ENCODE results near the gene KRTAP4-9.
"Not testable (repeated sequence)": the region's sequence is repeated elsewhere in the genome, so short reads cannot be mapped to it uniquely, and the experiment has no call there.

The KRTAP4-9 gene

DNA sequence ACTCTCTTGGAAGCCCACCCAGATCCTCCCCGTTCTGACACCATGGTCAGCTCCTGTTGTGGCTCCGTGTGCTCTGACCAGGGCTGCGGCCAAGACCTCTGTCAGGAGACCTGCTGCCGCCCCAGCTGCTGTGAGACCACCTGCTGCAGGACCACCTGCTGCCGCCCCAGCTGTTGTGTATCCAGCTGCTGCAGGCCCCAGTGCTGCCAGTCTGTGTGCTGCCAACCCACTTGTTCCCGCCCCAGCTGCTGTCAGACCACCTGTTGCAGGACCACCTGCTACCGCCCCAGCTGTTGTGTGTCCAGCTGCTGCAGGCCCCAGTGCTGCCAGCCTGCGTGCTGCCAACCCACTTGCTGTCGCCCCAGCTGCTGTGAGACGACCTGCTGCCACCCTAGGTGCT, at the start of gene KRTAP4-9:
KRTAP4-9 (plus strand) TSS at position 43 of the 400 bp plus-strand sequence; CDS start at position 43, 0 bp downstream.
- H3K27ac ChIP-seq (ENCODE audit: low read length); H3K36me3 ChIP-seq (ENCODE audit: control insufficient read depth in 2 of 2, insufficient read depth in 2 of 2, low read length in 2 of 2); H3K9ac ChIP-seq (ENCODE audit: low read length in 2 of 2); H3K4me3 ChIP-seq (ENCODE audit: low read length in 2 of 2); H3K4me1 ChIP-seq (ENCODE audit: control insufficient read depth, insufficient read depth, low read length); H3K9me3 ChIP-seq (ENCODE audit: control insufficient read depth in 2 of 2, low read length in 2 of 2); H3K27me3 ChIP-seq (ENCODE audit: control insufficient read depth in 1 of 2, insufficient read depth in 2 of 2, low read length in 2 of 2): not testable (repeated sequence)

GRCh38 chr17:41057547-41057946, 47.6 kb upstream of the KRTAP4-9 start:
- H3K9me3 ChIP-seq (ENCODE audit: control insufficient read depth in 2 of 2, low read length in 2 of 2): peaks cover 0 to 7% of the 10 kb centered on the region in 2 donors
- peaks cover 0 to 2% of the 10 kb centered on the region in 2 donors for H3K27me3 ChIP-seq (ENCODE audit: control insufficient read depth in 1 of 2, insufficient read depth in 2 of 2, low read length in 2 of 2)
- H3K36me3 ChIP-seq (ENCODE audit: control insufficient read depth in 2 of 2, insufficient read depth in 2 of 2, low read length in 2 of 2): no peaks in the 10 kb centered on the region
- no peak overlapping the region for H3K4me3 ChIP-seq (ENCODE audit: low read length in 2 of 2)
- no peak overlapping the region for H3K27ac ChIP-seq (ENCODE audit: low read length)
- H3K9ac ChIP-seq (ENCODE audit: low read length in 2 of 2): no peak overlapping the region
- no peaks in the 10 kb centered on the region for H3K4me1 ChIP-seq (ENCODE audit: control insufficient read depth, insufficient read depth, low read length)

GRCh38 chr17:41058741-41059140, 46.4 kb upstream of the KRTAP4-9 start:
- Histone ChIP-seq H3K27ac (ENCODE audit: low read length) (no peak overlapping the region), H3K9me3 (ENCODE audit: control insufficient read depth in 2 of 2, low read length in 2 of 2) (peaks cover 0 to 7% of the 10 kb centered on the region in 2 donors), H3K9ac (ENCODE audit: low read length in 2 of 2) (no peak overlapping the region), H3K27me3 (ENCODE audit: control insufficient read depth in 1 of 2, insufficient read depth in 2 of 2, low read length in 2 of 2) (peaks cover 0 to 2% of the 10 kb centered on the region in 2 donors), H3K36me3 (ENCODE audit: control insufficient read depth in 2 of 2, insufficient read depth in 2 of 2, low read length in 2 of 2) (no peaks in the 10 kb centered on the region), H3K4me3 (ENCODE audit: low read length in 2 of 2) (no peak overlapping the region), H3K4me1 (ENCODE audit: control insufficient read depth, insufficient read depth, low read length) (no peaks in the 10 kb centered on the region)

DNA sequence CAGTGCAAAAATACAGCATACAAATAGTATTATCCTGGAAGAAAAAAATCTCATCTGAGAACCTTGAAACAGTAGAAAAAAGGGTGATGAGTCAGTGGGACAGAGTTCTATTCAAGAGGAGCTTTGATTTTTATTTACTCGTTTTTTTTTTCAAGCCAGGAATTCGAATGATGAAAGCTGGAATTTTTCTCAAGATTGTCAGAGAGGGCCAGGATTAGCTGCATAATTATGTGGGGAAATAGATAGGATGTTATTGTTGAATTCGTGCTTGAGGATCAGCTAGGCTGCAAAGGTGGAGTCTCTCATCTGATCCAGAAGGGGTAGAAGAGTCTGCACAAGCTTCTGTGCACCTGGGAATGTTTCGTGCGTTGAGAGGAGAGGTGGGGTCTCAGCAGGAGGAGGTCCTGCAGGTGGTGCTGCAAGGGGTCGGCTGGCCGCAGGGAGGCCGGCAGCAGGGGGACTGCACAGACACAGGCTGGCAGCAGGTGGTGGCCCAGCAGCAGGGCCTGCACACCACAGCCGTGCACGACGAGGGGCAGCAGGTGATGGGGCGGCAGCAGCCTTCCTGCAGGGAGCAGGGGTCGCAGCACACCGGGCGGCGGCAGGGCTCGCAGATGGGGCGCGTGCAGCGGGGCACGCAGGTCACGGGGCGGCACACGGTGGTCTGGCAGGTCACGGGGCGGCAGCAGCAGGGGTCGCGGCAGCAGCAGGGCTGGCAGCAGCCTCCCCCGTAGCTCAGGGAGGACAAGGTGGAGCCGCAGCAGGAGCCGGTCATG, 45.7 kb upstream of the KRTAP4-9 start:
- not testable (repeated sequence) for H3K9me3 ChIP-seq (ENCODE audit: control insufficient read depth in 2 of 2, low read length in 2 of 2); H3K4me3 ChIP-seq (ENCODE audit: low read length in 2 of 2); H3K27me3 ChIP-seq (ENCODE audit: control insufficient read depth in 1 of 2, insufficient read depth in 2 of 2, low read length in 2 of 2)

DNA sequence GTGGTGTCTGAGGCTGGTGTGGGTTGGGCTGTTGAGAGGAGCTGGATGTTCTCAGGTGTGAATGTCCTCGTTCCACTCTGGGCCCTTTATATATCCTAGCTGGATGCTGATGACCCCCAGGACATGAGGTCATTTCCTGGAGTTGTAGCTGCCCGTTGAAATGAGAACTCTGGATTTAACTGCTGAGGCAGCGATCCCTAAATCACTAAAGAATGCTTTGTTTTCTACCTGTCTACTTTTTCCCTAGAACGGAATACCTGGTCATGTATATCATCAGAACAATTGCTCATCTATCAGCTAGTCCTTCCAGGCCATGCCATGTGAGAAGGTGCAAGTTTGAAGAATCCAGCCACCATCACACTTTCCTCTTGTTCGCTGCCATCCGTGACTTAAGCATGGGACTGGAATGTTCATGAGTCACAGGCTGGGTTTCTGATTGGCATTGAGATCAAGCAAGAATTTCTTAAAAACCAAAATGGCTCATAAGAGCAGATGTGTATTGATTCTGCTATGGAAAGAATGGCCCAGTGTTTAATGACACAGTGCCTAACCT, 45.1 kb upstream of the KRTAP4-9 start, which contains the start of gene KRTAP2-3:
KRTAP2-3 (minus strand) TSS at position 63 of the 553 bp plus-strand sequence. CDS start 64 bp downstream, outside the sequence.
- H3K9ac ChIP-seq (ENCODE audit: low read length in 2 of 2): no peak within 1 kb of the TSS
- no peak within 1 kb of the TSS for H3K27ac ChIP-seq (ENCODE audit: low read length)
- peaks cover 0 to 3% of the 10 kb centered on the region in 2 donors for H3K9me3 ChIP-seq (ENCODE audit: control insufficient read depth in 2 of 2, low read length in 2 of 2)
- no peaks in the 10 kb centered on the region for H3K4me1 ChIP-seq (ENCODE audit: control insufficient read depth, insufficient read depth, low read length)
- H3K27me3 ChIP-seq (ENCODE audit: control insufficient read depth in 1 of 2, insufficient read depth in 2 of 2, low read length in 2 of 2): peaks cover 0 to 2% of the 10 kb centered on the region in 2 donors
- no peak within 1 kb of the TSS for H3K4me3 ChIP-seq (ENCODE audit: low read length in 2 of 2)
- no peaks in the 10 kb centered on the region for H3K36me3 ChIP-seq (ENCODE audit: control insufficient read depth in 2 of 2, insufficient read depth in 2 of 2, low read length in 2 of 2)

More for the DNA sequence above, 45.7 kb upstream of the KRTAP4-9 start:
- not testable (repeated sequence) for H3K4me1 ChIP-seq (ENCODE audit: control insufficient read depth, insufficient read depth, low read length); H3K9ac ChIP-seq (ENCODE audit: low read length in 2 of 2); H3K27ac ChIP-seq (ENCODE audit: low read length); H3K36me3 ChIP-seq (ENCODE audit: control insufficient read depth in 2 of 2, insufficient read depth in 2 of 2, low read length in 2 of 2)

DNA sequence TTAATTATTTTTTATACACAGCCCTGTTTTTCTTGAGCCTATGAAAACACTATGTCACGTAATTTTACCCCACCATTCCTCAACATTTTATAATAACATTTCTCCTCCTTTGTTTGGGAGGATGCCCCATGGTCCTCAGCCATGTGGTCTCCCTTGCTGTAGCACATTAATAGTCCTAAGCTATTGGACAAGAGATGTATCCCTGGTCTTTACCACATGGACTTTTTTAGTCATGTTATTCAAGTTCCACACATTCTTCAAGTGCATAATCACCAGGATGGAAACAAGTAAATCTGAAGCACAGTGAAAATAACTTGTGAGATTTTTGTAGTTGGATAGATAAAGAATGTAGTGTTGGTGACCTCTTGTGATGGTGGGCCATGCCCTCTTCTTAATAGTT, 43.2 kb upstream of the KRTAP4-9 start:
- Histone ChIP-seq H3K27ac (ENCODE audit: low read length) (no peak overlapping the region), H3K9me3 (ENCODE audit: control insufficient read depth in 2 of 2, low read length in 2 of 2) (peaks cover 0 to 3% of the 10 kb centered on the region in 2 donors), H3K36me3 (ENCODE audit: control insufficient read depth in 2 of 2, insufficient read depth in 2 of 2, low read length in 2 of 2) (no peaks in the 10 kb centered on the region), H3K9ac (ENCODE audit: low read length in 2 of 2) (no peak overlapping the region), H3K4me1 (ENCODE audit: control insufficient read depth, insufficient read depth, low read length) (no peaks in the 10 kb centered on the region), H3K27me3 (ENCODE audit: control insufficient read depth in 1 of 2, insufficient read depth in 2 of 2, low read length in 2 of 2) (peaks cover 0 to 2% of the 10 kb centered on the region in 2 donors), H3K4me3 (ENCODE audit: low read length in 2 of 2) (no peak overlapping the region)

GRCh38 chr17:41063449-41063848, 41.7 kb upstream of the KRTAP4-9 start:
- Histone ChIP-seq H3K9me3 (ENCODE audit: control insufficient read depth in 2 of 2, low read length in 2 of 2) (peaks cover 0 to 3% of the 10 kb centered on the region in 2 donors), H3K27ac (ENCODE audit: low read length) (no peak overlapping the region), H3K36me3 (ENCODE audit: control insufficient read depth in 2 of 2, insufficient read depth in 2 of 2, low read length in 2 of 2) (no peaks in the 10 kb centered on the region)

GRCh38 chr17:41064301-41064700, 40.9 kb upstream of the KRTAP4-9 start:
- H3K36me3 ChIP-seq (ENCODE audit: control insufficient read depth in 2 of 2, insufficient read depth in 2 of 2, low read length in 2 of 2): no peaks in the 10 kb centered on the region
- H3K9ac ChIP-seq (ENCODE audit: low read length in 2 of 2): no peak overlapping the region
- H3K27me3 ChIP-seq (ENCODE audit: control insufficient read depth in 1 of 2, insufficient read depth in 2 of 2, low read length in 2 of 2): no peaks in the 10 kb centered on the region
- no peak overlapping the region for H3K4me3 ChIP-seq (ENCODE audit: low read length in 2 of 2)
- no peaks in the 10 kb centered on the region for H3K4me1 ChIP-seq (ENCODE audit: control insufficient read depth, insufficient read depth, low read length)
- no peak overlapping the region for H3K27ac ChIP-seq (ENCODE audit: low read length)
- H3K9me3 ChIP-seq (ENCODE audit: control insufficient read depth in 2 of 2, low read length in 2 of 2): no peaks in the 10 kb centered on the region

More at GRCh38 chr17:41063449-41063848, 41.7 kb upstream of the KRTAP4-9 start:
- H3K4me3 ChIP-seq (ENCODE audit: low read length in 2 of 2): no peak overlapping the region
- peaks cover 0 to 2% of the 10 kb centered on the region in 2 donors for H3K27me3 ChIP-seq (ENCODE audit: control insufficient read depth in 1 of 2, insufficient read depth in 2 of 2, low read length in 2 of 2)
- no peaks in the 10 kb centered on the region for H3K4me1 ChIP-seq (ENCODE audit: control insufficient read depth, insufficient read depth, low read length)
- no peak overlapping the region for H3K9ac ChIP-seq (ENCODE audit: low read length in 2 of 2)

DNA sequence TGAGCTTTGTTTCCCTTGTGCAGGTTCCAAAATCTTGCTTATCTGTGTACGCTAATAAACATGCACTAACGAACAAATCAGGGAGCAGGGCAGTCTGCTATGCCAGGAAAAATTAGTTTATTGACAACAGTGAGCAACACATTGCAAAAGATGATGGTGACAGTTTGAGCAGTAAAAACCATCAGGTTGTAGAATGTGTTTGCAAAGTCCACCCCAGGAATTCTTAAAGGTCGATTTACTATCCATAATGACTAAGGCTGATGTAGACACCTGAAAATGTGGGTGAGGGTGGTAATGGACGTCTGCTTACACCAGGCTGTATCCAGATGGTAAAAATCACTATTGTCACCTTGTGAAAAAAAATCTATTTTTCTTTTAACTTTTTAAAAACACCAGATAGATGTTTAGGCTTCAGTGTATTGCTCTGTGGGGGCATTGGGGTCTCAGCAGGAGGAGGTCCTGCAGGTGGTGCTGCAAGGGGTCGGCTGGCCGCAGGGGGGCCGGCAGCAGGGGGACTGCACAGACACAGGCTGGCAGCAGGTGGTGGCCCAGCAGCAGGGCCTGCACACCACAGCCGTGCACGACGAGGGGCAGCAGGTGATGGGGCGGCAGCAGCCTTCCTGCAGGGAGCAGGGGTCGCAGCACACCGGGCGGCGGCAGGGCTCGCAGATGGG, 40.0 kb upstream of the KRTAP4-9 start:
- H3K4me1 ChIP-seq (ENCODE audit: control insufficient read depth, insufficient read depth, low read length): not testable (repeated sequence)

GRCh38 chr17:41065829-41066624, 39.2 kb upstream of the KRTAP4-9 start, which contains the start of gene KRTAP2-4:
Gene KRTAP2-4, minus strand, starts transcription at chr17:41065879. Its CDS starts 34 bp downstream, at chr17:41065845.
- Histone ChIP-seq H3K36me3 (ENCODE audit: control insufficient read depth in 2 of 2, insufficient read depth in 2 of 2, low read length in 2 of 2) (no peaks in the 10 kb centered on the region), H3K9me3 (ENCODE audit: control insufficient read depth in 2 of 2, low read length in 2 of 2) (no peaks in the 10 kb centered on the region), H3K4me3 (ENCODE audit: low read length in 2 of 2) (no peak within 1 kb of the TSS), H3K4me1 (ENCODE audit: control insufficient read depth, insufficient read depth, low read length) (no peaks in the 10 kb centered on the region), H3K9ac (ENCODE audit: low read length in 2 of 2) (no peak within 1 kb of the TSS), H3K27ac (ENCODE audit: low read length) (no peak within 1 kb of the TSS), H3K27me3 (ENCODE audit: control insufficient read depth in 1 of 2, insufficient read depth in 2 of 2, low read length in 2 of 2) (no peaks in the 10 kb centered on the region)

More for the DNA sequence above, 40.0 kb upstream of the KRTAP4-9 start:
- not testable (repeated sequence) for H3K36me3 ChIP-seq (ENCODE audit: control insufficient read depth in 2 of 2, insufficient read depth in 2 of 2, low read length in 2 of 2); H3K4me3 ChIP-seq (ENCODE audit: low read length in 2 of 2); H3K27me3 ChIP-seq (ENCODE audit: control insufficient read depth in 1 of 2, insufficient read depth in 2 of 2, low read length in 2 of 2); H3K27ac ChIP-seq (ENCODE audit: low read length); H3K9me3 ChIP-seq (ENCODE audit: control insufficient read depth in 2 of 2, low read length in 2 of 2); H3K9ac ChIP-seq (ENCODE audit: low read length in 2 of 2)
